Right lobe of liver (tissue), 6 donors: ENCODE measurements around the gene SEC11A. TPM values are rescaled to one million over a fixed set of nuclear protein-coding genes. Genes with fewer than 3 reads are reported as not detected.
"Not testable (repeated sequence)": the region's sequence is repeated elsewhere in the genome, so short reads cannot be mapped to it uniquely, and the experiment has no call there.

Experiments
- ATAC-seq, 4 donors: fragments of 200-7000 bp; cut with Tn5 transposase; one replicate each; pipeline ENCODE4 v1.9.1; 2020; ENCODE audit warnings: mild to moderate bottlenecking in 4 of 4, moderate library complexity in 4 of 4
- DNase-seq, 3 donors: peaks; one replicate each; pipeline ENCODE4 v3.0.0-alpha.2; 2020
- H3K27ac ChIP-seq, 3 donors: fragments of 200-600 bp; one replicate each; pipeline ENCODE4 v1.8.0; 2022
- H3K27me3 ChIP-seq, 2 donors: fragments of 200-600 bp; one replicate each; pipeline ENCODE4 v1.8.0; 2022
- H3K36me3 ChIP-seq, 4 donors: fragments of 200-600 bp; sonication (generic) in 1 of 4; one replicate each; pipeline versions ENCODE4 v1.5.1 to v1.8.0; 2017 to 2022; ENCODE audit warnings: control low read depth in 1 of 4
- H3K4me1 ChIP-seq, 4 donors: fragments of 200-600 bp; sonication (generic) in 1 of 4; one replicate each; pipeline versions ENCODE4 v1.5.1 to v1.8.0; 2017 to 2022; ENCODE audit warnings: control low read depth in 1 of 4
- H3K4me3 ChIP-seq, 3 donors: fragments of 200-600 bp; one replicate each; pipeline ENCODE4 v1.8.0; 2022
- H3K9me3 ChIP-seq, 4 donors: fragments of 200-600 bp; sonication (generic) in 1 of 4; one replicate each; pipeline versions ENCODE4 v1.5.1 to v1.8.0; 2017 to 2022; ENCODE audit warnings: control low read depth in 1 of 4
- CTCF ChIP-seq, 4 donors: fragments of 200-600 bp in 3 of 4; fragments of 450-650 bp in 1 of 4; IDR thresholded peaks; one replicate each; pipeline versions ENCODE4 v1.5.1 to v1.8.0; 2016 to 2022; ENCODE audit warnings: antibody characterized with exemption in 4 of 4, mild to moderate bottlenecking in 2 of 4
- POLR2A ChIP-seq: fragments of 450-650 bp; IDR thresholded peaks from one replicate; pipeline ENCODE4 v1.6.1; 2017; ENCODE audit warnings: antibody characterized with exemption, mild to moderate bottlenecking
- WGBS: methylation state at CpG from one replicate; pipeline ENCODE4 v1.1.6; 2018; ENCODE audit warnings: low coverage, low lambda C conversion rate; ENCODE audit not compliant: insufficient coverage; ENCODE audit errors: missing lambda C conversion rate; 5-methylcytosine and 5-hydroxymethylcytosine counted together
- intact Hi-C, 2 donors: fragments of 100-400 bp; cut with DNase I; formaldehyde crosslinking; loops; one replicate each; pipeline versions ENCODE4 v1.11.2 to v1.14.1; 2022
- total RNA-seq, 6 experiments: library from RNA; depleted of rRNA in 2 of 6; stranded (reverse); fragments of >200 nt in 2 of 6; fragmentation: NEBNext Ultra II Directional in 3 of 6; extraction: Animal tissue kit (Norgen Biotek cat#: 25700) in 3 of 6; gene quantifications; one replicate each; pipeline versions ENCODE4 v1.1.0 to v1.2.4, GENCODE V29; 2016 to 2023
- donor health status: DM: no; HTN: yes; CAD: no.
- donor health status: DM: no; HTN: no; CAD: no.
- donor health status: DM: no; HTN: no; CAD: no.
- donor health status: DM: no; HTN: yes; CAD: no.
- donor health status: DM: no; HTN: yes; CAD: no.

Gene SEC11A
- total RNA-seq, 6 experiments from 2014 or later = 58.7 to 71.5 (median 65.3) TPM

GRCh38 chr15:84755736-84756527, 40.0 kb upstream of the SEC11A start:
- 0% methylated on average over 1 of the region's 1 CpG for WGBS
- ATAC-seq = peak; percentile 40 to 70 (median 62)

GRCh38 chr15:84754889-84755288, 39.0 kb upstream of the SEC11A start:
- WGBS = 49% methylated on average over 4 of the region's 4 CpGs
- H3K9me3 ChIP-seq, H3K36me3 ChIP-seq, DNase-seq, ATAC-seq, intact Hi-C loops, H3K4me3 ChIP-seq, H3K27me3 ChIP-seq: not testable (repeated sequence)
- Histone ChIP-seq H3K27ac (peak overlapping the region in 2 of 3 donors; percentile 81 to 99), H3K4me1 (peaks cover 0 to 95% (median 48%) of the 10 kb centered on the region in 4 donors)

More at GRCh38 chr15:84755736-84756527, 40.0 kb upstream of the SEC11A start:
- TF ChIP-seq POLR2A = no peak
- TF ChIP-seq CTCF (IDR thresholded peaks at IDR 0.05) = no peak
- Histone ChIP-seq H3K4me1 (peaks cover 0 to 95% (median 48%) of the 10 kb centered on the region in 4 donors), H3K27ac (peak overlapping the region; percentile 52 to 99 (median 81)), H3K9me3 (no peaks in the 10 kb centered on the region), H3K36me3 (no peaks in the 10 kb centered on the region), H3K27me3 (no peaks in the 10 kb centered on the region), H3K4me3 (no peak overlapping the region)
- peak in 2 of 3 donors; percentile 27 to 66 for DNase-seq
- intact Hi-C loops = no loop called here

- intact Hi-C loops = no loop called here
- peaks cover 0 to 83% (median 39%) of the 10 kb centered on the region in 4 donors for H3K4me1 ChIP-seq
- no peaks in the 10 kb centered on the region for H3K36me3 ChIP-seq
- 20% methylated on average over 3 of the region's 3 CpGs for WGBS
- peak overlapping the region; percentile 74 to 99 (median 81) for H3K27ac ChIP-seq
- no peak for TF ChIP-seq CTCF (IDR thresholded peaks at IDR 0.05)
- TF ChIP-seq POLR2A = no peak
- no peak overlapping the region for H3K4me3 ChIP-seq
- peak in 1 of 3 donors; percentile 29 for DNase-seq
- H3K9me3 ChIP-seq = no peaks in the 10 kb centered on the region
- ATAC-seq = peak; percentile 20 to 47 (median 36)
- H3K27me3 ChIP-seq = no peaks in the 10 kb centered on the region
These were observed 36.8 kb upstream of the SEC11A start for GRCh38 chr15:84752700-84753099.

GRCh38 chr15:84752195-84752594, 36.3 kb upstream of the SEC11A start:
- H3K4me1 ChIP-seq = peaks cover 0 to 80% (median 37%) of the 10 kb centered on the region in 4 donors
- H3K9me3 ChIP-seq = no peaks in the 10 kb centered on the region
- 50% methylated on average over 1 of the region's 1 CpG for WGBS
- no peak for DNase-seq
- H3K27me3 ChIP-seq = no peaks in the 10 kb centered on the region
- TF ChIP-seq CTCF (IDR thresholded peaks at IDR 0.05) (no peak), POLR2A (no peak)
- intact Hi-C loops = no loop called here
- no peaks in the 10 kb centered on the region for H3K36me3 ChIP-seq
- peak overlapping the region; percentile 74 to 99 (median 81) for H3K27ac ChIP-seq
- H3K4me3 ChIP-seq = no peak overlapping the region
- no peak for ATAC-seq

GRCh38 chr15:84751721-84752120, 35.8 kb upstream of the SEC11A start:
- intact Hi-C loops, H3K9me3 ChIP-seq, ATAC-seq, H3K27me3 ChIP-seq, H3K36me3 ChIP-seq, DNase-seq, H3K4me3 ChIP-seq: not testable (repeated sequence)
- peak overlapping the region in 2 of 3 donors; percentile 81 to 99 for H3K27ac ChIP-seq
- H3K4me1 ChIP-seq = peaks cover 0 to 80% (median 34%) of the 10 kb centered on the region in 4 donors
- 59% methylated on average over 6 of the region's 6 CpGs for WGBS
